GM12878 (cell line): ENCODE results near the gene ADGRD1. TPM values are rescaled to one million over a fixed set of nuclear protein-coding genes. Genes with fewer than 3 reads are reported as not detected.

Experiments used
- ATAC-seq: fragments of 200-7000 bp; cut with Tn5 transposase; 3 replicates; pipeline ENCODE4 v1.9.1; 2020; ENCODE audit warnings: mild to moderate bottlenecking, moderate library complexity
- BruUV-seq: library from RNA; stranded (reverse); fragments of 400-500 nt; replicated peaks from 2 replicates; lab custom pipeline; 2021; lab: Mats Ljungman, UMichigan
- CTCF ChIA-PET: fragments of 300-600 bp; sonication (Branson Sonifier 250); formaldehyde crosslinking; extraction: SDS; loops from one replicate; lab custom pipeline; 2021; ENCODE audit warnings: inconsistent platforms; lab: Yijun Ruan, JAX
- POLR2A ChIA-PET: fragments of 350-600 bp; formaldehyde crosslinking; extraction: SDS; loops from one replicate; lab custom pipeline; 2021; ENCODE audit warnings: inconsistent platforms; lab: Charles Lee
- RAD21 ChIA-PET: fragments of 300-600 bp; sonication (Branson Sonifier 250); formaldehyde crosslinking; loops from one replicate; lab custom pipeline; 2023; ENCODE audit warnings: antibody characterized with exemption; ENCODE audit not compliant: unreplicated experiment; lab: Charles Lee
- SMC1A ChIA-PET: fragments of 300-600 bp; sonication (Branson Sonifier 250); formaldehyde crosslinking; loops from one replicate; lab custom pipeline; 2023; ENCODE audit not compliant: unreplicated experiment, uncharacterized antibody; lab: Charles Lee
- DNase-seq: peaks from one replicate; pipeline ENCODE4 v3.0.0-alpha.2; 2011; ENCODE audit warnings: low read depth, low spot score
- FAIRE-seq: peaks from 3 replicates; lab custom pipeline; 2011; peaks lifted over from hg19 to GRCh38; lab: Jason Lieb, UNC
- H2AFZ ChIP-seq: 2 replicates; pipeline ENCODE4 v1.6.0; 2011; ENCODE audit warnings: low read depth, low read length, control low read depth; ENCODE audit not compliant: control insufficient read depth
- H3K27ac ChIP-seq: 2 replicates; pipeline ENCODE4 v1.5.1; 2011; ENCODE audit warnings: control low read depth; ENCODE audit not compliant: control insufficient read depth, insufficient read depth
- H3K27me3 ChIP-seq, 2 experiments: replicated peaks in 1 of 2; 2 replicates each; pipeline versions ENCODE4 v1.6.0 to v1.6.1; 2011; ENCODE audit warnings: low read length in 1 of 2; ENCODE audit not compliant: control insufficient read depth in 2 of 2, insufficient read depth in 2 of 2
- H3K36me3 ChIP-seq, 2 experiments: 2 replicates each; pipeline ENCODE4 v1.5.1; 2011; ENCODE audit warnings: low read length in 1 of 2; ENCODE audit not compliant: control insufficient read depth in 2 of 2, insufficient read depth in 2 of 2
- H3K4me1 ChIP-seq: 2 replicates; pipeline ENCODE4 v1.6.1; 2011; ENCODE audit warnings: mild to moderate bottlenecking, low read length, moderate library complexity, mixed read lengths; ENCODE audit not compliant: control insufficient read depth, insufficient read depth
- H3K4me2 ChIP-seq: 2 replicates; pipeline ENCODE4 v1.6.0; 2011; ENCODE audit warnings: control low read depth; ENCODE audit not compliant: control insufficient read depth, insufficient read depth
- H3K4me3 ChIP-seq: fragments of 200-600 bp; sonication (generic); 2 replicates; pipeline ENCODE4 v1.5.1; 2016
- H3K79me2 ChIP-seq: 2 replicates; pipeline ENCODE4 v1.6.0; 2011; ENCODE audit warnings: low read length; ENCODE audit not compliant: control insufficient read depth, insufficient read depth
- H3K9ac ChIP-seq: 2 replicates; pipeline ENCODE4 v1.8.0; 2011; ENCODE audit warnings: low read length, control low read depth, mixed read lengths; ENCODE audit not compliant: control insufficient read depth, insufficient read depth
- H3K9me3 ChIP-seq: replicated peaks from 3 replicates; pipeline ENCODE4 v1.5.1; 2011; ENCODE audit warnings: mild to moderate bottlenecking, low read length; ENCODE audit not compliant: control insufficient read depth, insufficient read depth
- H4K20me1 ChIP-seq: 2 replicates; pipeline ENCODE4 v1.6.0; 2011; ENCODE audit not compliant: control insufficient read depth, insufficient read depth
- CBFB ChIP-seq: IDR thresholded peaks from 2 replicates; pipeline ENCODE4 v1.6.1; 2016; ENCODE audit warnings: antibody characterized with exemption, low read depth
- CHD4 ChIP-seq: fragments of 200-600 bp; sonication (generic); IDR thresholded peaks from 2 replicates; pipeline ENCODE4 v1.6.1; 2016; ENCODE audit warnings: mild to moderate bottlenecking
- CREB1 ChIP-seq: IDR thresholded peaks from 2 replicates; pipeline ENCODE4 v1.6.1; 2012; ENCODE audit warnings: low read depth, mild to moderate bottlenecking, inconsistent platforms
- EGR1 ChIP-seq, 2 experiments: IDR thresholded peaks; 1 replicate in 1 of 2; 2 replicates in 1 of 2; pipeline ENCODE4 v1.6.1; 2011 to 2012; ENCODE audit warnings: low read depth in 2 of 2, low read length in 2 of 2, borderline replicate concordance in 1 of 2, mild to moderate bottlenecking in 1 of 2, moderate library complexity in 1 of 2
- FOXM1 ChIP-seq: IDR thresholded peaks from 2 replicates; pipeline ENCODE4 v1.6.1; 2012; ENCODE audit warnings: low read depth, mild to moderate bottlenecking, inconsistent platforms, low read length, moderate library complexity
- NFIC ChIP-seq: IDR thresholded peaks from 2 replicates; pipeline ENCODE4 v1.6.1; 2012; ENCODE audit warnings: low read depth, mild to moderate bottlenecking, inconsistent platforms, low read length, moderate library complexity
- RAD21 ChIP-seq: IDR thresholded peaks from 2 replicates; pipeline ENCODE4 v1.6.1; 2011; ENCODE audit warnings: mild to moderate bottlenecking, low read depth, low read length, moderate library complexity; ENCODE audit not compliant: insufficient read depth
- RB1 ChIP-seq: fragments of 450-650 bp; formaldehyde crosslinking; IDR thresholded peaks from 2 replicates; pipeline ENCODE4 v1.6.1; 2017; ENCODE audit warnings: mild to moderate bottlenecking, borderline replicate concordance
- TARDBP ChIP-seq: IDR thresholded peaks from 2 replicates; pipeline ENCODE4 v1.6.1; 2016; ENCODE audit warnings: borderline replicate concordance
- TBL1XR1 ChIP-seq: IDR thresholded peaks from 2 replicates; pipeline ENCODE4 v1.6.1; 2012; ENCODE audit warnings: low read depth, low read length, improper control_type of control experiment
- WGBS: methylation state at CpG from one replicate; pipeline ENCODE4 v1.1.6; 2016; ENCODE audit warnings: low lambda C conversion rate; ENCODE audit not compliant: insufficient replicate concordance, insufficient coverage; ENCODE audit errors: missing lambda C conversion rate; 5-methylcytosine and 5-hydroxymethylcytosine counted together
- in situ Hi-C: fragments of 300-500 bp; cut with MboI; formaldehyde crosslinking; loops from 9 replicates; pipeline ENCODE4 v1.14.3; 2018; ENCODE audit warnings: mixed read lengths
- intact Hi-C: fragments of 100-400 bp; cut with micrococcal nuclease; formaldehyde crosslinking; loops from one replicate; pipeline ENCODE4 v1.14.2; 2022; ENCODE audit not compliant: unreplicated experiment
- polyA plus RNA-seq, 11 experiments: library from polyadenylated mRNA; depleted of rRNA in 4 of 11; unstranded in 6 of 11; stranded (reverse) in 5 of 11; fragments of >200 nt; fragmentation: Nextera tagmentation in 4 of 11; fragmentation: Illumina TruSeq in 1 of 11; extraction: Ambion mirVana in 4 of 11; extraction: Trizol in 1 of 11; gene quantifications; 1 replicate in 1 of 11; 2 replicates in 10 of 11; pipeline versions ENCODE4 v1.2.1 to v1.2.3, GENCODE V29; 2011 to 2016; ENCODE audit warnings: inconsistent platforms in 2 of 11, missing spikeins in 2 of 11, low read depth in 1 of 11
- total RNA-seq, 4 experiments: library from RNA; depleted of rRNA in 3 of 4; stranded (reverse); fragments of >200 nt in 3 of 4; fragmentation: Illumina TruSeq in 1 of 4; extraction: Trizol in 1 of 4; gene quantifications; 2 replicates each; pipeline versions ENCODE4 v1.2.1 to v1.2.3, GENCODE V29; 2013 to 2021
- TF ChIP-seq, protein P1 (sequence below): fragments of 150-350 bp; IDR thresholded peaks from 2 replicates; pipeline ENCODE4 v1.6.1; 2014; ENCODE audit warnings: mild to moderate bottlenecking, low read depth, low read length
- TF ChIP-seq, protein P2 (sequence below): fragments of 450-650 bp; IDR thresholded peaks from 2 replicates; pipeline ENCODE4 v1.6.1; 2016; ENCODE audit warnings: mild to moderate bottlenecking

Gene ADGRD1
- total and polyA plus RNA-seq, 10 of the 15 experiments (the other 5 are each of a cell fraction or from before 2014, with no cell fraction given): 0.15 to 12.7 (median 1.2) TPM

DNA sequence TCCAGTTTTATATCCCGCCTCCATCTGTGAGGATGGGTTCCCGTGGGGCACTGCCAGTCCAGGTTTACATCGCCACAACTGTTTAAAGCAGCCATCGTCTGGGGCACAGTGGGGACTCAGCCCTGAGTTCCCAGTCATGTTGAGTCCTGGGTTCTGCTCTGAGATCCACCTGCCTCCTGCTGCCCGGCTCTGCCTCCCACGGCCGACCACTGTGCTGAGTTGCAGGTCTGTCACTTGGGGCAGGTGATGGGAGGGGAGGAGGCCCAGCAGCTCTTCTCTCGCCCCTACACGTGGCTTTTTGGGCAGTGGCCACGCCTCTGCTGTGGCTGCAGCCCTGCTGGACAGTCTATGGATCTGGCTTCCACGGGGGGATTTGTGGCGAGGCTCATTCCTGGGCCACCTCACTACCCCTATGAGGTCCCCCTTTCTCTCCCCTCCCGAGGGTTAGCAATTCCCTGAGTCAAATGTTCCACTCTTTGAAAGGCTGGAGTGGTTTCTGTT lies 143.0 kb downstream of the ADGRD1 start (continued):
- TF ChIP-seq NFIC: no peak
- TF ChIP-seq FOXM1: no peak
- no peak for TF ChIP-seq CREB1
- no peak for TF ChIP-seq EGR1 (IDR thresholded peaks at IDR 0.05; ENCODE audit: borderline replicate concordance in 1 of 2, low read depth in 2 of 2, low read length in 2 of 2)

DNA sequence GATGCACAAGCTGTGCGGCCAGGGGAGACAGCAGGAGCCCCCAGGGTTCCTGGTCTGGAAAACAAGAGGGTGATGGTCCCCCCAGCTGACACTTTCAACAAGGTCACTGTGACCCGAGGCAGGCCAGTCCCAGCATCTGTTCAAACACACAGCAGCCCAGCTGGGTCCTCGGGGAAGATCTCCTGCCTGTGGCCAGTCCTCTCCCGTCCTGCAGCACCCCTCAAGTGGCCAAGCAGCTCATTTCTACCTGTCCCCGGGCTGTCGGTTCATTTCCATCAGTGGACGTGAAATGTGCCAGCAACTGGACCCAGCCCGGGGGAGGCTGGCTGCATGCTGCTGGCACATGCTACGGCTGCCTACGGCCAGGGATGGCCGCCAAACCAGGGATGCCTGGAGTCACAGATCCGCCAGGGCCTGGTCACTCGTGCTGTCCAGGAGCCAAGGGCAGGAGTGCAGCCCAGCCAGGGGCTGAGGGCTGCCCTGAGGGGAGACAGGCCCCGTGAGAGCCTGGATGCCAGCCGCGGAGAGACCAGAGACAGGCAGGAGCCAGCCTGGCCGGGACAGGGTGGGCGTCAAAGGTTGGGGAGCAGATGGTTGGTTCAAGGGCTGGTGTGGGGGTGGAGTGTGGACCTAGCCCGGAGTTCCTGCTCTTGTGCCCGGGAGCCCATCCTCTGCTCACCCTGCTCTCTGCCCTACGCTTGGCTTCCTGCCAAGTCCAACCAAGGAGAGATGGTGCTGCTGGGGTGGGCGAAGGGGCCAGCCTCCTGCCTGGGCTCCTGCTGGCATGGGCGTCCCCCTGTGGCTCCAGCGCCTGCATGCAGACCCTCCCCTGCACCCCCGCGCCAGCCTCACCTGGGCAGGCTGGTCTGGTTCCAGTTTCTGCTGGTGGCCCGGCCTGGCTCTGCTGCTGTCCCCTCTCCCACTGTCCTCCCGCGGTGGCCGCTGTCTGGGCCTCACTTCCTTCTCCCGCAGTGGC lies 143.8 kb downstream of the ADGRD1 start:
- no peak for DNase-seq

More for the DNA sequence above, 143.8 kb downstream of the ADGRD1 start:
- BruUV-seq: no TSS peak
- 60% methylated on average over 31 of the region's 31 CpGs for WGBS
- ATAC-seq (no peak), FAIRE-seq (no peak)
- Histone ChIP-seq H3K9ac (no peak overlapping the region), H3K27me3 (no peaks in the 10 kb centered on the region), H3K4me1 (peaks cover 35% of the 10 kb centered on the region), H3K4me2 (no peak overlapping the region), H4K20me1 (no peaks in the 10 kb centered on the region), H3K4me3 (no peak overlapping the region), H3K9me3 (no peaks in the 10 kb centered on the region; the same call in 2 of the 3 replicates), H3K27ac (no peak overlapping the region), H3K79me2 (no peaks in the 10 kb centered on the region; the same call in 1 of the 2 replicates), H3K36me3 (no peaks in the 10 kb centered on the region), H2AFZ (no peak overlapping the region)
- POLR2A ChIA-PET: no interaction called here
- in situ Hi-C loops (no loop called here), intact Hi-C loops (no loop called here)
- RAD21 ChIA-PET: no interaction called here
- SMC1A ChIA-PET: no interaction called here
- TF ChIP-seq RB1: no peak
- TF ChIP-seq RAD21: no peak
- TF ChIP-seq TBL1XR1: no peak
- TF ChIP-seq TARDBP: no peak
- TF ChIP-seq CBFB: no peak
- TF ChIP-seq NFIC: no peak
- no peak for TF ChIP-seq CHD4
- TF ChIP-seq, protein P1, sequence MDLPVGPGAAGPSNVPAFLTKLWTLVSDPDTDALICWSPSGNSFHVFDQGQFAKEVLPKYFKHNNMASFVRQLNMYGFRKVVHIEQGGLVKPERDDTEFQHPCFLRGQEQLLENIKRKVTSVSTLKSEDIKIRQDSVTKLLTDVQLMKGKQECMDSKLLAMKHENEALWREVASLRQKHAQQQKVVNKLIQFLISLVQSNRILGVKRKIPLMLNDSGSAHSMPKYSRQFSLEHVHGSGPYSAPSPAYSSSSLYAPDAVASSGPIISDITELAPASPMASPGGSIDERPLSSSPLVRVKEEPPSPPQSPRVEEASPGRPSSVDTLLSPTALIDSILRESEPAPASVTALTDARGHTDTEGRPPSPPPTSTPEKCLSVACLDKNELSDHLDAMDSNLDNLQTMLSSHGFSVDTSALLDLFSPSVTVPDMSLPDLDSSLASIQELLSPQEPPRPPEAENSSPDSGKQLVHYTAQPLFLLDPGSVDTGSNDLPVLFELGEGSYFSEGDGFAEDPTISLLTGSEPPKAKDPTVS: no peak
- TF ChIP-seq, protein P2, sequence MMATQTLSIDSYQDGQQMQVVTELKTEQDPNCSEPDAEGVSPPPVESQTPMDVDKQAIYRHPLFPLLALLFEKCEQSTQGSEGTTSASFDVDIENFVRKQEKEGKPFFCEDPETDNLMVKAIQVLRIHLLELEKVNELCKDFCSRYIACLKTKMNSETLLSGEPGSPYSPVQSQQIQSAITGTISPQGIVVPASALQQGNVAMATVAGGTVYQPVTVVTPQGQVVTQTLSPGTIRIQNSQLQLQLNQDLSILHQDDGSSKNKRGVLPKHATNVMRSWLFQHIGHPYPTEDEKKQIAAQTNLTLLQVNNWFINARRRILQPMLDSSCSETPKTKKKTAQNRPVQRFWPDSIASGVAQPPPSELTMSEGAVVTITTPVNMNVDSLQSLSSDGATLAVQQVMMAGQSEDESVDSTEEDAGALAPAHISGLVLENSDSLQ: no peak
- CTCF ChIA-PET: interaction anchor here (0.8 kb wide), 1 partner anchor 15 kb away, joined by 3 read pairs; no protein-coding TSS in a partner anchor
